Activated effector memory CD4-positive, alpha-beta T cell treated with anti-CD3 and anti-CD28 coated beads, Interleukin-2, amount 50 U/mL, for 16 hours (primary cell): ENCODE measurements around the gene UBE2D3.

Experiments used
- DNase-seq: peaks from one replicate; pipeline ENCODE4 v3.0.0-alpha.2; 2020

Gene UBE2D3

GRCh38 chr4:102789317-102789717 lies 38.0 kb downstream of the UBE2D3 start:
- no peak for DNase-seq

- no peak for DNase-seq
Measured at GRCh38 chr4:102787944-102788343, 39.4 kb downstream of the UBE2D3 start.

GRCh38 chr4:102787096-102787881 lies 40.1 kb downstream of the UBE2D3 start:
- DNase-seq: no peak

- DNase-seq: no peak
Measured at GRCh38 chr4:102786279-102786678, 41.1 kb downstream of the UBE2D3 start.

- DNase-seq: no peak
Measured at GRCh38 chr4:102783006-102783405, 44.3 kb downstream of the UBE2D3 start.

GRCh38 chr4:102781570-102781969 lies 45.8 kb downstream of the UBE2D3 start:
- no peak for DNase-seq

- DNase-seq: no peak
Measured at GRCh38 chr4:102780476-102781144, 46.7 kb downstream of the UBE2D3 start.

GRCh38 chr4:102779204-102779603 lies 48.1 kb downstream of the UBE2D3 start:
- DNase-seq: no peak

GRCh38 chr4:102778720-102779119 lies 48.6 kb downstream of the UBE2D3 start:
- DNase-seq: no peak

- no peak for DNase-seq
Measured at GRCh38 chr4:102775805-102776204, 51.5 kb downstream of the UBE2D3 start.

- DNase-seq: no peak
Measured at GRCh38 chr4:102774254-102774653, 53.1 kb downstream of the UBE2D3 start.

GRCh38 chr4:102772738-102773340 lies 54.5 kb downstream of the UBE2D3 start:
- no peak for DNase-seq

- DNase-seq: no peak
Measured at GRCh38 chr4:102764901-102765300, 62.5 kb downstream of the UBE2D3 start.

- DNase-seq: no peak
Measured at GRCh38 chr4:102761906-102762305, 65.4 kb downstream of the UBE2D3 start.

- no peak for DNase-seq
Measured at GRCh38 chr4:102761296-102761701, 66.1 kb downstream of the UBE2D3 start.

- peak; percentile 93 for DNase-seq
Measured at GRCh38 chr4:102760645-102761295, 66.6 kb downstream of the UBE2D3 start, which contains the start of gene MANBA. TSS of gene MANBA (minus strand) at chr4:102760968. CDS start at chr4:102760894, 74 bp downstream.

GRCh38 chr4:102759831-102760644 lies 67.3 kb downstream of the UBE2D3 start:
- no peak for DNase-seq

- no peak for DNase-seq
Measured at GRCh38 chr4:102758241-102759160, 68.8 kb downstream of the UBE2D3 start.

GRCh38 chr4:102757681-102758080 lies 69.7 kb downstream of the UBE2D3 start:
- DNase-seq: no peak

GRCh38 chr4:102754044-102754443 lies 73.3 kb downstream of the UBE2D3 start:
- no peak for DNase-seq

GRCh38 chr4:102751941-102752340 lies 75.4 kb downstream of the UBE2D3 start:
- DNase-seq: no peak
